Stimulated activated CD4-positive, alpha-beta T cell treated with anti-CD3 and anti-CD28 coated beads, Interleukin-12 subunit alpha, Interleukin-12 subunit beta, amount 100 ng/mL, for 48 hours (primary cell): ENCODE data around the gene TPX2.

Experiments used
- DNase-seq, 3 donors: peaks; one replicate each; pipeline ENCODE4 v3.0.0-alpha.2; 2020; ENCODE audit warnings: low read depth in 2 of 3, low spot score in 1 of 3

TPX2 gene

GRCh38 chr20:31759836-31760518 lies 20.9 kb downstream of the TPX2 start:
- no peak for DNase-seq

DNA sequence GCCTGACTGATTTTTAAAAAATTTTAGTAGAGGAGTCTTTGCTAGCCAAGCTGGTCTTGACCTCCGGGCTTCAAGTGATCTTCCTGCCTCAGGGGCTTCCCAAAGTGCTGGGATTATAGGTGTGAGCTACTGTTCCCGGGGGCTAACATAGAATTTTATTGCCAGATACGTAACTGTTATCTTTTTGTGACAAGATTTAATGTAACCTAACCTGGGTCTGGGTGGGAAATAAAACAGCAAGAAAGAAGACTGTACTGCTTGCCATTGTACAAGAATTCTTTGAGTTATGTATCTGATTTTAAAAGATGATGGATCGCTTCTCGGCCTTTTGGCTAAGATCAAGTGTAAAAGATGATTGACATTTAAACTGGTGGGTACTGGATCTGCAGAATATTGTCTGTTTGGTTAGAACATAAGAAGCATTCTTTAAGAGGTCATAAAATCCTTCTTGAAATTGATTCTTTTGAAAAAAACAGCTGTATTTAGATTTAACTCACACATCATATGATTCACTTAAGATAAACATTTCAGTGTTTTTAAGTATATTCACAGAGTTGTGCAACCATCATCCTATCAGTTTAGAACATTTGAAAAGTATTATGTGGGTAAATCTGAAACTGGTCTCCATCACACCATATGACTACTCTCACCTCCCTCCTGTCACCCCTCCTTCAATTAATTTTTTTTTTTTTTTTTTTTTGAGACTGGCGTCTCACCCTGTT lies 21.6 kb downstream of the TPX2 start:
- DNase-seq, result no peak

DNA sequence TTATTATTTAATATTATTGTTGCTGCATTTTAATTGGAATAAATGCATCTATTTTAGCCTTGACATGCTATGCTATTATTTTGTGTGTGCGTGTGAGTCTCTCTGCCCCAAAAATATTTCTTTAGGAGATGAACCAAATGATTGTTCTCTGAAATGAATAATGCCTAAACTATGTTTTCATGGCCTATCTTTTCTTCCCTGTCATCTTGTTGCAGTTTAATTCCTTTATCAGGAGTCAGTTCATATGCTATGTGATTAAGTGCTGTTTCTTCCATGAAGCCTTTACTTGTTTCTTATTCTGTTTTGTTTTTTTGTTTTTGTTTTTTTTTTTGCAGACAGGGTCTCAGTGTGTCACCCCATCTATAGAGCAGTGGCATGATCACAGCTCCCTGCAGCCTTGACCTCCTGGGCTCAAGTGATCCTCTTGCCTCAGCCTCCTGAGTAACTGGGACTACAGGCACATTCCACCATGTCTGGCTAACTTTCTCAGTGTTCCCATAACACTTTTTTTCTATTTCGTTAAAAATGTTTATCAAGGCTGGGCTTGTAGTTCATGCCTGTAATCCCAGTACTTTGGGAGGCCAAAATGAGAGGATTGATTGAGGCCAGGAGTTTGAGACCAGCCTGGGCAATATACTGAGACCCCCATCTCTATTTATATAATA lies 25.7 kb downstream of the TPX2 start:
- DNase-seq, result no peak

- no peak for DNase-seq
Observed at GRCh38 chr20:31767805-31768204, 28.7 kb downstream of the TPX2 start.

DNA sequence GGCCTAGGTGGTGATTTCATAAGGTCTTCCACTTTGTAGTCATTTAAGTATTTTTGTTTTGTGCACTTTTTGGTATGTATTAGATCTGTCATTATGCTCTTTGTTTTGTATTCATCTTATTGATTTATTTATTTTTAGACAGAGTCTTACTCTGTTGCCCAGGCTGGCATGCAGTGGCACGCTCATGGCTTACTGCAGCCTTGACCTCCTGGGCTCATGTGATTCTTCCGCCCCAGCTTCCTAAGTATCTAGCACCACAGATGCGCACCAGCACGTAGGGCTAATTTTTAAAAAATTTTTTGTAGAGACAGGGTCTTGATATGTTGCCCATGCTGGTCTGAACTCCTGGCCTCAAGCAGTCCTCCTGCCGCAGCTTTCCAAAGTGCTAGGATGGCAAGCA lies 30.6 kb downstream of the TPX2 start:
- DNase-seq, result no peak

- no peak for DNase-seq
Observed at GRCh38 chr20:31770243-31770642, 31.2 kb downstream of the TPX2 start.

DNA sequence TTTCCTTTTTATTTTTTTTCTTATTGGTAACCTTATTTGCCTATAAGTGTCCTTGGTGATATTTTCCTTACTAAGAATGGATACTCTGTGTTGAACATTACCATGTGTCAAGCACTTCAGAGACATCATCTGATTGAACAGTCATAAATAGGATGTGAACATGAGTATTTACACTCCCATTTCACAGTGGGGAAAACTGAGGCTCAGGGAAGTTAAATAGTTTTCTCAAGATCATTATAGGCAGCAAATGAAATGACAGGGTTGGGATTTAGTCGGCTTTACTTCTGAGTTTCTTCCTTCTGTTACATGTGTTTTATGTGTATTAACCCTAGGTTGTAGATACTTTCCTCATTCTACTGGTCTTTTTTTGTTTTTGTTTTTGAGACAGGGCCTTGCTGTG lies 35.3 kb downstream of the TPX2 start:
- no peak for DNase-seq

GRCh38 chr20:31780839-31781238 lies 41.7 kb downstream of the TPX2 start:
- no peak for DNase-seq

DNA sequence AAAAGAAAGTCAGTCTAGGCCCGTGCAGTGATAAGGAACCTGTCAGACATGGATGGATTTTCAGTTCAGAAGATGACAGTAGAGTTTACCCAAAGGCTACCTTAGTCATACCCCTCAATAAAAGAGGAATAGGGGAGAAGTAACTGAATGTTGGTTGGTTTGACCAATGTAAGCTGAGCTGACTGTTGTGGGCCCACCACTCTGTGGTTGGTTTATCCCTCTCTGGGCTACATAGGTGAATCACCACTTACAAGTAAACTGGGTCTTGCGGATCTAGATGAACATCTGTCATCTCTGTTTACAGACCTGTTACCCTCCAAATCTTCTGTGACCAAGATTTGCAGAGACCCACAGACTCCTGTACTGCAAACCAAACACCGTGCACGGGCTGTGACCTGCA lies 42.9 kb downstream of the TPX2 start:
- DNase-seq, result no peak

GRCh38 chr20:31784354-31785044 lies 45.4 kb downstream of the TPX2 start:
- no peak for DNase-seq

DNA sequence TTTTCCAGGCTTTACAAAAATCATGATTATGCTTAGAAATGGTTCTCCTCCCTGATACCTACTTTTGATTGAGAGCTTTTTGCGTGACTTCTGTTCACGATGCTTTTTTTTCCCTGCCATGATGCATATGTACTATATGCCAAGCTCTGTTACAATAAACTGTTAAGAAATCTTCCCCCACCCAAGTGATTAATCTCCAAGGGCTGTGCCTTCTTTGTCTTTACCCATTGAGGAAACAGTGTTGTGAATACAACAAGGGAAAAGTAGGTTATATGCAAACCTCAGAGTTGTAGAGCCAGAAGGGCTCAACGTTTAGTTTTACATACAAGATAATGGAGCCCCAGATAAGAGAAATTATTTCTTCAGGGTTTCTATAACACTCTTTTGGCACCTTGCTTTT lies 46.0 kb downstream of the TPX2 start:
- no peak for DNase-seq

DNA sequence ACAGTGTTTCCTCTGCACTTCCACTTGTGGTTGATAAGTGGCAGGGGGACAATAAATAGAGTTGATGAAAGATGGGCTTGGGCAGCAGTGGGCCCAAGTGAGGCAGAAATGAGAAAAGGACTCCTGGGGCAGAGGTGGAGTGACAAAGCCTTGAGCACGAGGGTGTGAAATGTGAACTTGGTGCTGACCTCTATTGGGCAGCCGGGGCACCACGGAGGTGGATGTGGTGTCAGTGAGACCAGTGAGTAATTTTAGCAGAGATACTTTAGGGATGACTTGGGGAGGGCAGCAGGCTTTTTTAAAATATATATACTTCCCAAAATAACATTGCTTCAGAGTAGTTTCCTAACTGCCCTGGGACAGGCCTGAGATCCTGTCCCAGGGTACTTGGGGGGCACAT lies 49.5 kb downstream of the TPX2 start:
- no peak for DNase-seq

GRCh38 chr20:31790401-31790800 lies 51.3 kb downstream of the TPX2 start:
- no peak for DNase-seq

GRCh38 chr20:31797364-31797763 lies 58.3 kb downstream of the TPX2 start:
- DNase-seq, result no peak

- DNase-seq, result no peak
Observed at GRCh38 chr20:31801508-31801907, 62.4 kb downstream of the TPX2 start.

- no peak for DNase-seq
Observed at GRCh38 chr20:31803552-31804291, 64.6 kb downstream of the TPX2 start.

DNA sequence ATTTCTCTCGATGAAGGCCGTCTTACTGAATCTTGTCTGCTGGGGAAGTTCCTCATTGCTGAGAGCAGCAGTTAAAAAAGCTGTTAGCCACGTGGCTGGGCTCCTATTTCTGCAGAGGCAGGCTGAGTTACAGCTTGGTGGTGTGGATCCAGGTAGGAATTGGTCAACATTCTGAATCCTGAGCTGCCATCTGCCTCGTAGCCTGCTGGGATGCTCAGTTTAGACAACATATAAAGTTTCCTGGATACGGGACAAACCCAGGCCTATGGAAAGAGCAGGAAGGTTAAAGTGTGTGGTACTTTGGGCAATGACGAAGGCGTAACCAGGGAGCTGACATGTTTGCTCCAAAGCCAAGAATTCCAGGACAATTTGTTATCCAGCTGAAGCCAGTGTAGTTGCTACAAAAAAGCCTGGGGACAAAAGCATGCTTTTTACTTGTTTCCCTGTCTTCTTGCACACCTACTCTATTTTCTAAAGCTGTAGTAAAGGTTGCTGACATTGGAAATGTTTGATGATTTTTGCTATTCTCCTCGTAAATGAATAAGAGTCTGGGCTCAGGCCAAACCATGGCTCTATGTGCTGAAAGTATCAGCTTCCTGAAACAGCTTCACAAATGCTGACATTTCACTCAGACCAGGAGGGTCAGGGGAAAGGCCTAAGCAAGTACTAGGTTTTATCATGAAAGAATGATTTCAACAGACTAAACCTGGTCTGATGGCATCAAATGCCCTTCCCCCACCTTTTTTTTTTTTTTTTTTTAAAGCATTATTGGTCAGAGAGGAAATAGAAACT lies 67.7 kb downstream of the TPX2 start:
- no peak for DNase-seq

GRCh38 chr20:31808481-31808880 lies 69.4 kb downstream of the TPX2 start:
- DNase-seq, result no peak

GRCh38 chr20:31809661-31810060 lies 70.6 kb downstream of the TPX2 start:
- no peak for DNase-seq

DNA sequence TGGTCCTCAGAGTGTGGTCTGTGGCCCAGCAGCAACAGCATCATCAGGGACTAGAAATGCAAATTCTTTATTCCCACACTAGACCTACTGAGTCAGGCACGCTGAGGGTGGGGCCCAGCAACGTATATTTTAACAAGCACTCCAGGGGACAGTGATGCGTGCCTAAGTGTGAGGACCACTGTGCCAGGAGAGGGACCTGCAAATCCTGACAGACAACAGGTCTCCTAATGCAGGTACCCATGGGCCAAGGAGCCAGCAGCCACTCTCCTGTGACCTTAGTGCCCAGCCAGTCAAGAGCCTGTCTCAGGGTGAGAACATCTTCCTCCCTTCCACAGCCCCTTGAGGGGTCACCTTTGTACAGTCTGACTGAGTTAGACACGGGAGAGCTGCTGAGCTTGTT lies 72.1 kb downstream of the TPX2 start:
- no peak for DNase-seq
